Right lobe of liver (tissue), 4 donors: ENCODE results near the gene MGAT2.

ENCODE experiments used
- POLR2A ChIP-seq: fragments of 450-650 bp; IDR thresholded peaks from one replicate; pipeline ENCODE4 v1.6.1; 2017; ENCODE audit warnings: antibody characterized with exemption, mild to moderate bottlenecking
- TF ChIP-seq, protein P1 (sequence below), 4 donors: fragments of 200-600 bp in 3 of 4; fragments of 450-650 bp in 1 of 4; IDR thresholded peaks; one replicate each; pipeline versions ENCODE4 v1.5.1 to v1.8.0; 2016 to 2022; ENCODE audit warnings: antibody characterized with exemption in 4 of 4, mild to moderate bottlenecking in 2 of 4
- donor health status: DM: no; HTN: no; CAD: no.
- donor health status: DM: no; HTN: no; CAD: no.
- donor health status: DM: no; HTN: yes; CAD: no.

DNA sequence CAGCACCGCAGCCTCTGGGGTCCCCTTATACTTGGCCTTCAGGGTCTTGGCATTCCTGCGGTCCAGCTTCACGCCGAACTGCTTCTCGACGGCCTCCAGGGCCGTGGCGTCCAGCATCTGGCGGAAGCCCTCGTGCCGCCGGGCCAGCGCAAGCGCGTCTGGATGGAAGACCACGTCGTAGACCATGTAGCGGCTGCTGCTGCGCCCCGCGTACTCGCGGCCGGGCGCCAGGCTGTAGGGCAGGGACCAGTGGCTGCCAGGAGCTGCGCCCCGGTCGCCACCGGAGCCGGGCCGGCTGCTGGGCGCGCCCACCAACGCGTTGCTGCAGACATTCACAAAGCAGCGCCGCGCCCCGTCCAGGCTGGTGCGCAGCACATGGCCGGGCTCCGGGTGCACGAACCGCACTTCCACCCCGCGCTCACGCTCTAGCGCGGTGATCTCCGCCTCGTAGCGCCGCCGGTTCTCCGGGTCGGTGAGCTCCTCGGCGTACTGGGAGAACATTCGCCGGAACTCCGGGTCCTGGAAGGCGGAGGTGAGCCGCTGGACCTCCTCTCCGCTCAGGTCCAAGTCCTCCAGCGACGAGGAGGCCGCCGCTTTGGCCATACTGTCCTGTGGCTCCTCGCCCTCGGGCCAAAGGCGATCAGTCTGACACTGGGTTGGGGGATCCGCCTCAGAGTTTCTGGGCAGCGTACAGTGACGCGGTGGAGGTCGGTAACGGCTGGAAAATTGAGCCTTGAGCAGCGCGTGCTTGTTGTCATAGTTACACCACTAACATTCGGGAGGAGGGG, 14.1 kb downstream of the MGAT2 start, which contains the start of gene DNAAF2:
- no peak for TF ChIP-seq POLR2A
- TF ChIP-seq, protein P1, sequence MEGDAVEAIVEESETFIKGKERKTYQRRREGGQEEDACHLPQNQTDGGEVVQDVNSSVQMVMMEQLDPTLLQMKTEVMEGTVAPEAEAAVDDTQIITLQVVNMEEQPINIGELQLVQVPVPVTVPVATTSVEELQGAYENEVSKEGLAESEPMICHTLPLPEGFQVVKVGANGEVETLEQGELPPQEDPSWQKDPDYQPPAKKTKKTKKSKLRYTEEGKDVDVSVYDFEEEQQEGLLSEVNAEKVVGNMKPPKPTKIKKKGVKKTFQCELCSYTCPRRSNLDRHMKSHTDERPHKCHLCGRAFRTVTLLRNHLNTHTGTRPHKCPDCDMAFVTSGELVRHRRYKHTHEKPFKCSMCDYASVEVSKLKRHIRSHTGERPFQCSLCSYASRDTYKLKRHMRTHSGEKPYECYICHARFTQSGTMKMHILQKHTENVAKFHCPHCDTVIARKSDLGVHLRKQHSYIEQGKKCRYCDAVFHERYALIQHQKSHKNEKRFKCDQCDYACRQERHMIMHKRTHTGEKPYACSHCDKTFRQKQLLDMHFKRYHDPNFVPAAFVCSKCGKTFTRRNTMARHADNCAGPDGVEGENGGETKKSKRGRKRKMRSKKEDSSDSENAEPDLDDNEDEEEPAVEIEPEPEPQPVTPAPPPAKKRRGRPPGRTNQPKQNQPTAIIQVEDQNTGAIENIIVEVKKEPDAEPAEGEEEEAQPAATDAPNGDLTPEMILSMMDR (IDR thresholded peaks at IDR 0.05): peak in 2 of 4 donors; percentile 3 to 14
